SK-N-SH (cell line): ENCODE measurements around the gene MAMSTR. TPM values are rescaled to one million over a fixed set of nuclear protein-coding genes. Genes with fewer than 3 reads are reported as not detected.
"Not testable (repeated sequence)": the region's sequence is repeated elsewhere in the genome, so short reads cannot be mapped to it uniquely, and the experiment has no call there.

ENCODE experiments used
- CTCF ChIA-PET: fragments of 300-600, 350-600 bp; formaldehyde crosslinking; extraction: SDS; loops from one replicate; lab custom pipeline; 2021; lab: Yijun Ruan, JAX
- POLR2A ChIA-PET: fragments of 350-600 bp; sonication (Branson Sonifier 250); formaldehyde crosslinking; extraction: SDS; loops from one replicate; lab custom pipeline; 2020; ENCODE audit warnings: antibody characterized with exemption, inconsistent platforms; lab: Yijun Ruan, JAX
- DNase-seq: peaks from one replicate; pipeline ENCODE4 v3.0.0; 2012
- H2AFZ ChIP-seq: fragments of 200-600 bp; sonication (generic); 2 replicates; pipeline ENCODE4 v1.8.1; 2016; ENCODE audit warnings: antibody characterized with exemption, mild to moderate bottlenecking, low read depth
- H3F3A ChIP-seq: fragments of 200-600 bp; sonication (generic); replicated peaks from 2 replicates; pipeline ENCODE3; 2016; ENCODE audit warnings: antibody characterized with exemption, mild to moderate bottlenecking; ENCODE audit not compliant: insufficient read depth
- H3K27ac ChIP-seq, 2 experiments: fragments of 200-500 bp in 1 of 2; fragments of 200-600 bp in 1 of 2; sonication (Bioruptor generic) in 1 of 2; sonication (generic), shearing (Covaris generic) in 1 of 2; 2 replicates each; pipeline versions ENCODE4 v1.5.1 to v1.6.1; 2014 to 2016; ENCODE audit warnings: low read depth in 2 of 2, inconsistent platforms in 1 of 2, low read length in 1 of 2, mild to moderate bottlenecking in 1 of 2, mixed read lengths in 1 of 2
- H3K27me3 ChIP-seq: fragments of 200-600 bp; sonication (generic), shearing (Covaris generic); 2 replicates; pipeline ENCODE4 v1.6.1; 2016; ENCODE audit warnings: mixed run types; ENCODE audit not compliant: insufficient read depth
- H3K36me3 ChIP-seq, 2 experiments: fragments of 200-500 bp in 1 of 2; fragments of 200-600 bp in 1 of 2; sonication (Bioruptor generic) in 1 of 2; sonication (generic) in 1 of 2; replicated peaks in 1 of 2; 2 replicates each; pipeline versions ENCODE3 to v1.5.1; 2014 to 2016; ENCODE audit warnings: low read length in 1 of 2, mild to moderate bottlenecking in 1 of 2; ENCODE audit not compliant: insufficient read depth in 2 of 2, control insufficient read depth in 1 of 2
- H3K4me1 ChIP-seq, 2 experiments: fragments of 200-500 bp in 1 of 2; fragments of 200-600 bp in 1 of 2; sonication (Bioruptor generic) in 1 of 2; sonication (generic), shearing (Covaris generic) in 1 of 2; 2 replicates each; pipeline versions ENCODE4 v1.5.1 to v1.6.1; 2014 to 2016; ENCODE audit warnings: low read depth in 1 of 2, low read length in 1 of 2, mixed run types in 1 of 2; ENCODE audit not compliant: insufficient read depth in 2 of 2, control insufficient read depth in 1 of 2
- H3K4me2 ChIP-seq: fragments of 200-600 bp; sonication (generic), shearing (Covaris generic); 2 replicates; pipeline ENCODE4 v1.6.1; 2017; ENCODE audit warnings: mixed run types
- H3K4me3 ChIP-seq, 2 experiments: fragments of 200-500 bp in 1 of 2; fragments of 200-600 bp in 1 of 2; sonication (Bioruptor generic) in 1 of 2; sonication (generic), shearing (Covaris generic) in 1 of 2; 2 replicates each; pipeline versions ENCODE4 v1.5.1 to v1.8.1; 2014 to 2016; ENCODE audit warnings: low read depth in 2 of 2, inconsistent platforms in 1 of 2, low read length in 1 of 2, mild to moderate bottlenecking in 1 of 2, mixed read lengths in 1 of 2, moderate library complexity in 1 of 2
- H3K79me2 ChIP-seq: fragments of 200-600 bp; sonication (generic); 2 replicates; pipeline ENCODE4 v1.8.1; 2017; ENCODE audit warnings: mild to moderate bottlenecking; ENCODE audit not compliant: insufficient read depth
- H3K9ac ChIP-seq: fragments of 200-600 bp; sonication (generic); 2 replicates; pipeline ENCODE4 v1.6.1; 2017; ENCODE audit warnings: mixed run types
- H3K9me2 ChIP-seq: fragments of 200-600 bp; sonication (generic); 2 replicates; pipeline ENCODE4 v1.6.1; 2017; ENCODE audit warnings: mixed run types
- H3K9me3 ChIP-seq: fragments of 200-600 bp; sonication (generic); 2 replicates; pipeline ENCODE4 v1.6.1; 2017; ENCODE audit warnings: mixed run types, mild to moderate bottlenecking, moderate library complexity
- H4K20me1 ChIP-seq: fragments of 200-600 bp; sonication (generic); 2 replicates; pipeline ENCODE4 v1.6.1; 2017; ENCODE audit warnings: mild to moderate bottlenecking, mixed run types; ENCODE audit not compliant: insufficient read depth
- CHD2 ChIP-seq: fragments of 150-350 bp; IDR thresholded peaks from 2 replicates; pipeline ENCODE4 v1.6.1; 2018; ENCODE audit warnings: low read length; ENCODE audit not compliant: partially characterized antibody
- CTCF ChIP-seq: fragments of 200-600 bp; sonication (generic); IDR thresholded peaks from 2 replicates; pipeline ENCODE4 v1.6.1; 2017; ENCODE audit warnings: antibody characterized with exemption, mild to moderate bottlenecking, moderate library complexity
- EP300 ChIP-seq, 2 experiments: IDR thresholded peaks; 2 replicates each; pipeline versions ENCODE4 v1.4.0 to v1.6.1; 2012; ENCODE audit warnings: borderline replicate concordance in 1 of 2, low read depth in 1 of 2, low read length in 1 of 2
- FOXJ3 ChIP-seq: sonication (generic); formaldehyde crosslinking; IDR thresholded peaks from 2 replicates; pipeline ENCODE4 v1.5.1; 2020; ENCODE audit warnings: mild to moderate bottlenecking, missing genetic modification reagents
- FOXM1 ChIP-seq: IDR thresholded peaks from 2 replicates; pipeline ENCODE4 v1.4.0; 2012; ENCODE audit warnings: low read depth, mild to moderate bottlenecking
- GATA2 ChIP-seq: sonication (generic); formaldehyde crosslinking; IDR thresholded peaks from 2 replicates; pipeline ENCODE4 v1.5.0; 2020; ENCODE audit warnings: mild to moderate bottlenecking, missing genetic modification reagents
- MAX ChIP-seq: IDR thresholded peaks from 2 replicates; pipeline ENCODE4 v1.4.0; 2012; ENCODE audit warnings: low read depth
- MEF2A ChIP-seq: IDR thresholded peaks from 2 replicates; pipeline ENCODE4 v1.4.0; 2012; ENCODE audit warnings: low read depth, borderline replicate concordance
- PBX3 ChIP-seq: IDR thresholded peaks from 2 replicates; pipeline ENCODE4; 2012
- RAD21 ChIP-seq: IDR thresholded peaks from 2 replicates; pipeline ENCODE4 v1.6.1; 2012; ENCODE audit warnings: mild to moderate bottlenecking, low read length
- RCOR1 ChIP-seq: fragments of 150-350 bp; IDR thresholded peaks from 2 replicates; pipeline ENCODE4 v1.6.1; 2017; ENCODE audit warnings: antibody characterized with exemption, low read length
- REST ChIP-seq: IDR thresholded peaks from 2 replicates; pipeline ENCODE4 v1.6.1; 2012; ENCODE audit warnings: mild to moderate bottlenecking, low read depth, low read length, moderate library complexity
- SMC3 ChIP-seq: IDR thresholded peaks from 2 replicates; pipeline ENCODE4 v1.6.1; 2012; ENCODE audit warnings: low read depth, low read length, improper control_type of control experiment
- TAF1 ChIP-seq: IDR thresholded peaks from 2 replicates; pipeline ENCODE4 v1.6.1; 2012; ENCODE audit warnings: low read depth, mild to moderate bottlenecking, low read length, moderate library complexity, borderline replicate concordance
- TCF12 ChIP-seq: IDR thresholded peaks from 2 replicates; pipeline ENCODE4 v1.4.0; 2012
- USF1 ChIP-seq: IDR thresholded peaks from 2 replicates; pipeline ENCODE4 v1.4.0; 2012; ENCODE audit warnings: low read depth, borderline replicate concordance
- ZBTB33 ChIP-seq: IDR thresholded peaks from 2 replicates; pipeline ENCODE4 v1.4.0; 2012; ENCODE audit warnings: low read depth, borderline replicate concordance
- WGBS: methylation state at CpG from one replicate; pipeline ENCODE4 v1.1.6; 2017; ENCODE audit warnings: low lambda C conversion rate; 5-methylcytosine and 5-hydroxymethylcytosine counted together
- polyA plus RNA-seq, 3 experiments: library from polyadenylated mRNA; depleted of rRNA; stranded (reverse); fragments of >200 nt; gene quantifications; 2 replicates each; pipeline ENCODE4 v1.2.3, GENCODE V29; 2012

The MAMSTR gene
- polyA plus RNA-seq, 1 of the 3 experiments (the other 2 are of a cell fraction), result 1.1 TPM

- Histone ChIP-seq H3K27me3 (no peaks in the 10 kb centered on the region), H3K4me1 (peaks cover 8 to 30% of the 10 kb centered on the region in 2 experiments; a peak in 2 of 4 replicates), H3K79me2 (peaks cover 10% of the 10 kb centered on the region), H3K9me2 (no peaks in the 10 kb centered on the region), H3K4me3 (no peak overlapping the region), H3K9ac (no peak overlapping the region), H3K27ac (no peak overlapping the region), H4K20me1 (no peaks in the 10 kb centered on the region), H3K9me3 (no peaks in the 10 kb centered on the region), H3K36me3 (no peaks in the 10 kb centered on the region), H2AFZ (no peak overlapping the region), H3K4me2 (no peak overlapping the region), H3F3A (peaks cover 4% of the 10 kb centered on the region)
- no peak for TF ChIP-seq SMC3
- TF ChIP-seq RAD21, result no peak
- TF ChIP-seq GATA2 (CRISPR knock-in tag), result no peak
- no peak for TF ChIP-seq RCOR1
- no peak for TF ChIP-seq MEF2A
- no peak for TF ChIP-seq USF1
- no peak for TF ChIP-seq TCF12
- no peak for TF ChIP-seq FOXJ3 (CRISPR knock-in tag)
- no peak for TF ChIP-seq CTCF
- TF ChIP-seq TAF1, result no peak
- no peak for TF ChIP-seq MAX
- no peak for TF ChIP-seq ZBTB33
- TF ChIP-seq PBX3, result no peak
- no peak for TF ChIP-seq FOXM1
- no peak for TF ChIP-seq EP300 (IDR thresholded peaks at IDR 0.05; ENCODE audit: borderline replicate concordance in 1 of 2, low read depth in 1 of 2, low read length in 1 of 2)
- TF ChIP-seq REST, result no peak
- no peak for TF ChIP-seq CHD2
- ChIA-PET CTCF (no interaction called here), POLR2A (no interaction called here)
- WGBS, result 95% methylated on average over 13 of the region's 15 CpGs
- DNase-seq, result no peak
These were observed 754 bp downstream of the MAMSTR start for GRCh38 chr19:48718711-48719231.

- H3K4me3 ChIP-seq, H3K4me2 ChIP-seq, CTCF ChIA-PET, H3K27me3 ChIP-seq, H3K27ac ChIP-seq, H2AFZ ChIP-seq, H3K36me3 ChIP-seq, H3K9me3 ChIP-seq, H4K20me1 ChIP-seq, H3K9me2 ChIP-seq, H3F3A ChIP-seq, H3K9ac ChIP-seq, DNase-seq: not testable (repeated sequence)
- peaks cover 16% of the 10 kb centered on the region for H3K79me2 ChIP-seq
- 96% methylated on average over 13 of the region's 13 CpGs for WGBS
- POLR2A ChIA-PET, result interaction anchor here (2.4 kb wide), 1 partner anchor 21 kb away, joined by 11 read pairs; no protein-coding TSS in a partner anchor
- peaks cover 8 to 32% of the 10 kb centered on the region in 2 experiments; a peak in 2 of 4 replicates for H3K4me1 ChIP-seq
These were observed 1.4 kb downstream of the MAMSTR start for GRCh38 chr19:48718106-48718505.
